ENCODE data around the gene VWC2L.

GRCh38 chr2:214503568-214503967 is 92.7 kb downstream of the VWC2L start:
- TF ChIP-seq CTCF (IDR thresholded peaks at IDR 0.05 in 4 of 5, conservative IDR thresholded peaks at IDR 0.05 in 1 of 5) (no peak), POLR2A (IDR thresholded peaks at IDR 0.05) (no peak)
